WI38 (cell line): ENCODE results near the gene GAREM2.

Experiments used
- H3K4me3 ChIP-seq: 2 replicates; pipeline ENCODE4 v1.5.1; 2011; ENCODE audit warnings: low read depth, mild to moderate bottlenecking, control low read depth, low read length
- TF ChIP-seq, protein P1 (sequence below): IDR thresholded peaks from 2 replicates; pipeline ENCODE4 v1.5.1; 2012; ENCODE audit warnings: low read depth, mild to moderate bottlenecking, control low read depth, low read length

The GAREM2 gene

GRCh38 chr2:26237868-26238267 lies 65.0 kb downstream of the GAREM2 start:
- no peak overlapping the region for H3K4me3 ChIP-seq
- TF ChIP-seq, protein P1, sequence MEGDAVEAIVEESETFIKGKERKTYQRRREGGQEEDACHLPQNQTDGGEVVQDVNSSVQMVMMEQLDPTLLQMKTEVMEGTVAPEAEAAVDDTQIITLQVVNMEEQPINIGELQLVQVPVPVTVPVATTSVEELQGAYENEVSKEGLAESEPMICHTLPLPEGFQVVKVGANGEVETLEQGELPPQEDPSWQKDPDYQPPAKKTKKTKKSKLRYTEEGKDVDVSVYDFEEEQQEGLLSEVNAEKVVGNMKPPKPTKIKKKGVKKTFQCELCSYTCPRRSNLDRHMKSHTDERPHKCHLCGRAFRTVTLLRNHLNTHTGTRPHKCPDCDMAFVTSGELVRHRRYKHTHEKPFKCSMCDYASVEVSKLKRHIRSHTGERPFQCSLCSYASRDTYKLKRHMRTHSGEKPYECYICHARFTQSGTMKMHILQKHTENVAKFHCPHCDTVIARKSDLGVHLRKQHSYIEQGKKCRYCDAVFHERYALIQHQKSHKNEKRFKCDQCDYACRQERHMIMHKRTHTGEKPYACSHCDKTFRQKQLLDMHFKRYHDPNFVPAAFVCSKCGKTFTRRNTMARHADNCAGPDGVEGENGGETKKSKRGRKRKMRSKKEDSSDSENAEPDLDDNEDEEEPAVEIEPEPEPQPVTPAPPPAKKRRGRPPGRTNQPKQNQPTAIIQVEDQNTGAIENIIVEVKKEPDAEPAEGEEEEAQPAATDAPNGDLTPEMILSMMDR, result no peak

DNA sequence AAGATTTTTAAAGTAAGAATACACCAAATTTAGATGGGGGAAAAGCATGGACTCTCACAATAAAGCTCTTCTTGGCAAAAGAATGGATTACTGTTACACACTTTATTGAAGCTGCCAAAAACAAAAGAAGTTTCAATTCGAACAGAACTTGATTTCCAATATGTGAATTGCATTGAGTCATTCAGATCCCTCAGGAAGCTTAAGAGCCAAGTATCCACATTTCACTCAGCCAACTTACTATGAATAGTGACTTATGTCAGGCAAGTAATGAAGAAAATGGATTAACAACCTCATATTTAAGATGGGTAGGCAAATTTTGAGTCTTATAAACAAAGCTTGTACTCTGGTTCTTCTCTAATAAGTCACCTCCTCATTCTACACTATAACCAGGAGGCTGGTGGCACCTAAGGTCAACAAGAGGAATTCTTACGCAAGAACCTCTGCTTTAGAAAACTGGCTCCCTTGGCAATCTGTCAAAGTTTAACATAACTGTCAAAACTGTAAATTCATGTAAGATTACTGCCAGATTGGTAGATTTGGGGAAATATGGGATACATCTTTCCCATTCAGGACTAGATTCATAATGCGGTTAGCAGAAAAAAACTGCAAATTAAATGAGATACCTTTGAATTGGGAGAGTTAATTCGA lies 65.5 kb downstream of the GAREM2 start:
- TF ChIP-seq, protein P1, result no peak
- H3K4me3 ChIP-seq, result no peak overlapping the region
